HG02943 (cell line): ENCODE measurements around the gene ASB18.

ENCODE experiments used
- ATAC-seq: cut with Tn5 transposase; IDR thresholded peaks from one replicate; pipeline ENCODE4 v1.9.1; 2021; ENCODE audit warnings: mild to moderate bottlenecking, low read depth, moderate library complexity; ENCODE audit not compliant: unreplicated experiment

The ASB18 gene

GRCh38 chr2:236176951-236177350 lies 87.3 kb downstream of the ASB18 start:
- ATAC-seq = no peak

DNA sequence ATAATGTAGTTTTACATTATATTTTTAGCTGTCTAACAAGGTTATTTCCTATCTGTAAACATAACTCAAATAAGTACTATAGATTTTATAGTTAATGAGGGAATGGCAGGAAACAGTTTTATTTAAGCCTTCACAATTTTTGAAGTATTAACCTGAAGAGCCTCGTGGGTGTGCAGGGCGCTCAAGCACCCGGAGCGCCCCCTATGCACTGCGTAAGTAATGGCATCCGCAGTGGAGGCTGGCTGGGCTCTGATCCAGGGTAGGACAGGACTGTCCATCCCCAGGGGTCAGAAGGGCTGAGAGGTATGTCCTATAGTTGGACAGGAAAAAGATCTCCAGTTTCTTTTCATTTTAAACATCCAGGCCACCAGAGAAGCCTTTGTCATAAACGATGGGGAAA lies 87.8 kb downstream of the ASB18 start:
- ATAC-seq = no peak

DNA sequence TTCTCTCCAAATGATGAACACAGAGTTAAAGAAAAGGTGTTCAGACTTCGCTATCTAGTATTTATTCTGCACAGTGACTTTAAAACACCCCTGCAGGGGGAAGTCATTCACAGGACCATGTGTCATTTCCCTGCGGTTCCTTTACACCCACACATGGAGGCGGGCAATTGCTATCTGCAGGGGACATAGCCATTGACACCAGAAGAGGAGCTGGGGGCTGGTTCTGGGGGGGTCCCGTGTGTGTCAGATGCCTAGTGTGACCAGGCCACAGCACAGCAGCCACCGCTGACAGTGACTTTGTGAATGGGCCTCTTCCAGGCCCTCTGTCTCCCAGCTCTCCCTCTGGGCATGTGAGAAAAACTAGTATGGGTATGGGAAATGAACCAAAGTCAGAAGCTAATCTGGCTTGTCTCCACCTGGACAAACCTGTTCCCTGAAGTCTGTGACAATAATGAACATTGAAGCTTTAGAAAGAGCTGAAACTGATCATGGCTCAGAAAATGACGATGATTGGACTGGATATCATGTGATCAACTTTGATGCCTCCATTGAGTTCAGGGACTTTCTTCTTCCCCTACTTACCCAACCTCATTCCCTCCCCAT lies 88.6 kb downstream of the ASB18 start:
- no peak for ATAC-seq

- no peak for ATAC-seq
Observed at GRCh38 chr2:236173729-236174607, 90.2 kb downstream of the ASB18 start.

- ATAC-seq = no peak
Observed at GRCh38 chr2:236173036-236173728, 91.0 kb downstream of the ASB18 start.

DNA sequence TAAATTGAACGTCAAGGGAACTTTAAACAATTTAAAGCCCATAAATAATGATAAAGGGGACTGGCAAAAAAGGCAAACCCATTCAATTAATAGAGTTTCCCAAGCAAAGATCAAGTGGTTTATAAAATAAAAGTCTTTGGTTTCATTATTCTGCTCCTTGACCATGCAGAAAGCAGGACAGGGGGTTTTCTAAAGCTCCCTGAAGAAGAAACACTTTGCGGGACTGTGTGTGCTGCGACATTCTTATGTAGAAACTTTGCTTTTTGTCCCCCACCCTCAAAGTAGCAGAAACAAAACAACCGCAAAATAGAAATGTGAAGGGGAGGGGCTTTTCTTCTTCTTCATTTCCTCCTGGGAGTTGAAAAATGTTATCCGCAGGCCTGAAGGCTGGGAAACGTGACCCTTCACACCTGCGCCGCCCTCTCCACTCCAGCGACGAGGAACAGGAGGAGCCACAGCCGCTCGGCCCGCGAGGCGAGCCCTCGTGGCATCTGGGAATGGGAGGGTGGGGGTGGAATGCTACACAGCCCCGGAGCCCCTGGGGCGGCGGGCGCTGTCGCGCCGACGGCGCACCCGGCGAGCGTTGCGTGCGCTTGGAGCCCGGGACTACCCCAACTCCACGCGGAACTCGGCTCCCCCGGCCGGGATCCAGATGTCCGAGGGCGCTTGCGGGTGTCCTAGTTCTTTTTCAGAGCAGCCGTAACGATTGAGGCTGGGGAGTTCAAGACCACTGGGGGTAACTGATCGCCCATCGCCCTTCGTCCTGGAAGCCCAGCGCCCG lies 91.8 kb downstream of the ASB18 start:
- ATAC-seq = no peak

DNA sequence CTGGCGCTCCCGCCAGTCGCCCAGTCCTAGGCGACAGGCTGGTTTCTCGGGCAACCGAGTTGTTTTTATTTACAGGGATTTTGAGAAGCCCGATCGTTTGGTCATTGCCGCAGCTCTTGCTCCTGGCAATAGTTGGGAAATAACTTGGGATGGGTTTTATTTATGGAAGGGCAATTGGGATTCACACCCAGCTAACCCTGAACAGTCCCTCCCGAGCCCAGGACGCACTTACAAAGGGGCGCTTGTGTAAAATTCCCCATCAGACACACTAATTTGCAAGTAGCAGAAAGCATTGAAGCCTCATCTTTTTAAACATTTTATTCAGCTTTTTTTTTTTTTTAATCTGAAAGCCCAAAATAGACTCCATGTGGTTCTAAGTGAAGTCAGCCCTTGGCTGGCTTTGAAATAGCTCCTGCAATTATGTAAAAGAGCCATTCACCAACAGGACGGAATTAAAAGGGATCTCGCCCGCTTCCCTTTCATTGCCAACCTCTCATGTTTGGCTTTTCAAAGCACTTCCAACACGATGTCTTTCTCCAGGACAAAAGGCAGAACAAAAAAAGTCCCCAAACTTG lies 92.4 kb downstream of the ASB18 start:
- no peak for ATAC-seq

- ATAC-seq = no peak
Observed at GRCh38 chr2:236171181-236171679, 93.0 kb downstream of the ASB18 start.

- no peak for ATAC-seq
Observed at GRCh38 chr2:236170590-236171165, 93.5 kb downstream of the ASB18 start.

DNA sequence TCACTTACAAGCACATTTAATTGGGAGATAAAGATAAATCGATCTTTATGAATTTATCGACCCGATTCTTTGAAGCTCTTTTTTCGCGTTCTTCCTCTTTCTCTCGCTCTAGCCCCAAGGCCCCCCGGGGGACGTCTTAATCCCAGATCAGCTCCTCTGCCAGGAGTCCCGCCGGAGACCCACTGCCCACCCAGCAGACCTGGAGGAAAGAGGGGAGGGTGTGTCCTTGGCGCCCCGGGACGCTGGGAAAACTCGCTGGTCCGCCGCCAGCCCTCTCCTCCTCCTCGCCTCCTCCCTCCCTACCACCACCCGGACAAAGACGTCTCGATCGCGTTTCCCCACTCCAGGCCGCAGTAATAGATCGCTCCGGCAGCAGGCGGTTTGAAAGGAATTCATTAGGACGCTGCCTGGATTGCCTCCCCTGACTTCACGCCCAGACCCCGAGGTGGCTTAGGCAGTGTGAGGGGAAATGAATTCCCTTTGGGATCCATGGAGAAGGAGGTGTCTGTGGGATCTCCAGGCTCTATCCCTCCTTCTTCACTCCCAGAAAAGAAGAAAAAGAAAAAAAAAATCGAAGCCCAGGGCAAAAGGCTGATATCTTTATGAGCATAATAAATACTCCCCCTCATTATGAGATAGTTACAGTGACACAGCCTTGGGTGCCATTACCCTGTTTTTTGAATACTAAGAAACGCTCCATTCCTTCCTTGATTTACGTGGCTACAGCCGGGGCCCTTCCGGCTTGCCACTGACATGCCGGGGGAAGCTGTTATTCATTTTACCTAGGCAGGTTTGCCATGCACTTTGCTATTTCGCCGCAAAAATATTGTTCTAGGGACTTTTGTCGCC lies 94.2 kb downstream of the ASB18 start:
- no peak for ATAC-seq

DNA sequence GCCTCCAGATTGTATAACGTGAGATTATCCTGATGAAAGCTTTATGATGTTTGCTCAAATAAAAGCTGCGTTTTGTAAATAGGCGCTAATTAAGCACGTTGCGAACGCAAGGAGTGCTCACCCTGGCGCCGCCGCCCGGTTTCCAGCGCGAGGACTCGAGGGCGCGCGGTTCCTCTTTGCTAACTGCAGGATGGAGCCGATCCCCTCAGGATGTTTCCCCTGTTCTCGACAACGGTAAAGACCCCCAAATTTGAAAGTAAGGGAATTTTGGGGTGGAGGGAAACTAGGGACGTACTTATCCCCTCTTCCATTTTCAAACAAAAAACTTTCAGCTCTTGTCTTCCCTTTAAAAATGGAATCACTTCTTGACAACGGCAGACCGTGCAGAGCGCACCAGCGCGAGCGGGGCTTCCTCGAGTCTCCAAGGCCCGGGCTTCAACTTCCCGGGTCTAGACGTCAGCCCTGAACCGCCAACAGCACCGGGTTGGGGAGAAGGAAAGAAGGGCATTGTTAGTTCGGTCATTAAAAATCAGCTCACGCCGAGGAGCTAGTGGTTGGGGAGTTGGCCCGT lies 95.0 kb downstream of the ASB18 start:
- no peak for ATAC-seq

GRCh38 chr2:236168110-236169080 lies 95.8 kb downstream of the ASB18 start, which contains the start of gene GBX2:
GBX2 (minus strand) TSS chr2:236168386; CDS start chr2:236167971, 415 bp downstream.
- ATAC-seq = no peak

DNA sequence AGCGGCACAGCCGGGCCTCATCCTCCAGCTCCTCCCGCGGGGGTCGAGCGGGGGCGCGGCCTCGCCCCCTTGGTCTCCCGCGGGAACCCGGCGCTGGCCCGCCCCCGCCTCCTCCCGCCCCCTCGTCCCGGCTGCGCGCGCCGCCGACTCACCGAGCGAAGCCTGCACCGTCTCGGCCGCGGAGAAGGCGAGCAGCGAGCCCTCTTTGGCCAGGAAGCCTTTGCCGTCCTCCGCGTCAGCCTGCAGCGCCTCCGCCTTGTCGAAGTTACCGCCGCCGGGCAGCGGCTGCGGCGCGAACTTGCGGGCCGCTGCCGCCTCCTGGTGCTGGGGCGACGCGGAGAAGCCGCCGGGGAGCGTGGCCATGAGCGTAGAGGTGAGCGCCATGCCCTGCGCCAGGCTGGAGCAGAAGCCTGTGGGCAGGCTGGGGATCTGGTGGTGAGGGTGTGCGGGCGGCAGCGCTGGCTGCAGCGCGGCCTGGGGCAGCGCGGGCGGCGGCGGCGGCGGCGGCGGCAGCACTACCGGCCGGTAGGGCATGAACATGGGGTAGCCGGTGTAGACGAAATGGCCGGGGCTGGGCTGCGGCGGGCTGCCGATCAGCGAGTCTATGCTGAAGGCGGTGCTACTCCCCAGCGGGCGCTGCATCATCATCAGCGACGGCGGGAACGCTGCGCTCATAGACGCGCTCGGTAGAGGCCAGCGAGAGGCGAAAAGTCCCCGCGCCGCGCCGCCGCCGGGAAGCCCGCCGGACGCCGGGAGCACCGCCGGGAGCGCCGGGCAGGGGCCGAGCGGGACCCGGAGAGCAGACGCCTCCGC lies 96.7 kb downstream of the ASB18 start:
- no peak for ATAC-seq

DNA sequence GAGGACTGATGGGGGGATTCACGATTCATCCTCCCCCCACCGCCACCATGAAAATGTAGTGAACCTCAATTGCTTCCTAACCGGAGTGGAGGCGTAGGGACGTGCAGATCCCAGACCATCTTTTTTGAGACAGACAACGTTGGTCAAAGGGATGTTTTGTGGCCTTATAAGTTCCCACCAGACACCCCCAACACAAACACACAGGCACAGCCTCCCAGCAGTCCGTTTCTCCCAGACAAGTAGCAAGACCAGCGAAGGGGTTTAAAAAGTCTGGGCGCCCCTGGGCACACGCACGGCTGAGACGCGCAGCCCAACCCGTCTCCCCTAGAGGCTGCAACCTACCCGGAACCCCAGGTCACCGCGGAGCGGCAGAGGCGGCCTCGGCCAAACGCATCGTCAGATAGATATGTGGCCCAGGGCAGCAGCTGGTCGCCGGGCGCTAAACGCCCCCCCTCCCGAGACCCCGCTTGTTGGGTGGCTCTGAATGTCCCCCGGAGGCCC lies 97.4 kb downstream of the ASB18 start:
- ATAC-seq = no peak

DNA sequence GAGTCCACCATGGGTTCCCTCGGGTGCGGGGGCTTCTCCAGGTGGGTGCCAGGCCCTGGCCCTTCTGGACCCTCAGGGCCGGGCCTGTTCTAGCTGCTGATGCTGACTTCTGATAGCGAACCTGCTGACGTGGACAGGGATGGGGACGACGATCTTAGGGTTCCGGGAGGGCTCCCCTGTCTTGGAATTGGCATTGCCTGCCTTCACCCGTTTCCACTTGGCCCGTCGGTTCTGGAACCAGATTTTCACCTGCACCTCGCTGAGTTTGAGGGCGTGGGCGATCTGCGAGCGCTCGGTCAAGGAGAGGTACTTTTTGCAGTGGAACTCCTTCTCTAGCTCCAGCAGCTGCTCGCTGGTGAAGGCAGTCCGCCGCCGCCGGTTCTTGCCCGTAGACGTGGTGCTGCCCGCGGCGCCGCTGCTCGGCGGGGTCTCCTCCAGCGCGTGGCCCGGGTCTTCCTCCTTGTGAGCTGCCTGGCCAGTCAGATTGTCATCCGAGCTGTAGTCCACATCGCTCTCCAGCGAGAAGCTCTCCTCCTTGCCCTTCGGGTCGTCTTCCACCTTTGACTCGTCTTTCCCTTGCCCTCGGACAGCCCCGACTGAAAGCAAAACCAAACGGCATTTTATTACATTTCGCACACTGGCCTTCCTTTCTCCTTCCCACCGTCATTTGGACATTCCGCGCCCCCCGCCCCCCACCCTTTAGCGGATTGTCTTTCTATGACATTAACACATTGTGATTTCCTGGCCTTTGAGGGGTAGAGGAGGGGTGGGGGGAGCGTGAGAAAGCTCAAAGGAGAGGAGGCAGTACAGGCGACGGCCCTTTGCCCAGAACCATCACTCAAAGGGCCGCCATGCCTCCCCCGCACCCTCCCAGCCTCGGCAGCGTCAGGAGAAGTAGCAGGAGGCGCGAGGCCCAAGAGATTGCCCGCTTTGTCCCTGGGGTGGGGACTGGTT lies 98.1 kb downstream of the ASB18 start:
- ATAC-seq = no peak
